T-helper 1 cell treated with Interleukin-12 subunit alpha and Interleukin-12 subunit beta and Interleukin-4 antibody, amounts not matched to agents 30 μg/mL and 1 μg/mL, for 36 hours (primary cell): ENCODE data around the gene APLNR.

ENCODE experiments used
- H3K27ac Mint-ChIP-seq: one replicate; pipeline ENCODE4 v1.8.0; 2021; ENCODE audit warnings: mild to moderate bottlenecking, mixed read lengths
- H3K27me3 Mint-ChIP-seq: one replicate; pipeline ENCODE4 v1.8.0; 2021; ENCODE audit warnings: low read depth, mixed read lengths
- H3K36me3 Mint-ChIP-seq: one replicate; pipeline ENCODE4 v1.8.0; 2021; ENCODE audit warnings: low read depth, mixed read lengths
- H3K4me1 Mint-ChIP-seq: one replicate; pipeline ENCODE4 v1.8.0; 2021; ENCODE audit warnings: low read depth, mixed read lengths
- H3K4me3 Mint-ChIP-seq: one replicate; pipeline ENCODE4 v1.8.0; 2021; ENCODE audit warnings: mild to moderate bottlenecking, moderate library complexity, mixed read lengths
- H3K9me3 Mint-ChIP-seq: one replicate; pipeline ENCODE4 v1.8.0; 2021; ENCODE audit warnings: mixed read lengths

The APLNR gene

DNA sequence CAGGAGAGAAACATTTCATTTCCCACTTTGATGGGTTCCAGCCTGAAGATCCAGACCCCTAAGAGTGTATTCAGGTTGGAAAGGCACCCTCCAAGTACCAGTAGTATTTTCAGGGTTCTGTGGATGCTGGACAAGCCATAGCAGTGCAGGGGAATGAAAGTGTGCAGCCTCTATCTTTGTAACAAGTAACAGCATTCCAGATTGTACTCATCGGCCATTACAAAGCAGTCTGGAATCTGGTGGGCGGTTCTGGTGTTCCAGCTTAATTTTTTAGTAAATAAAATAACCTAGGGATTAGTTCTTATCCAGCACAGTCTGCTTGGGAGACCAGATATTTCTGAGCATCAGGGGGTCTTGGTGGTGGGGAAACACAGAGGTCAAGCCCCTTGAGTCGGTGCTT is 22.6 kb downstream of the APLNR start:
- Mint-ChIP-seq H3K4me1 (no peaks in the 10 kb centered on the region), H3K27me3 (no peaks in the 10 kb centered on the region), H3K4me3 (no peak overlapping the region), H3K36me3 (no peaks in the 10 kb centered on the region), H3K9me3 (no peaks in the 10 kb centered on the region), H3K27ac (no peak overlapping the region)

DNA sequence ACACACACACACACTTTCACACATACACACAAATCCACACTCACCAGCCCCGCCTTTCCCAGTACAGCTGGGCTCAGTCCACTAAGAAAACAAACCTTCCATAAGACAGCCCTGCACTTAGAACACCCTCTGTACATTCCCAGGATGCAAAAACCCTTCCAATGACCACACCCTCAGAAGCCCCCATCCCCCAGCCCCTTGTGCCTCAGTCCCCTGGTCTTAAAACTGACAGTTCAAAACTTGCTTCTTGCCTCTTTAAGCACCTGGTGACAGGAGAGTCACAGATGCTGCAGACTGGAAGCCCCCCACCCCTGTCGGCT is 23.0 kb downstream of the APLNR start:
- Mint-ChIP-seq H3K27ac (no peak overlapping the region), H3K4me1 (no peaks in the 10 kb centered on the region), H3K4me3 (no peak overlapping the region), H3K9me3 (no peaks in the 10 kb centered on the region), H3K36me3 (no peaks in the 10 kb centered on the region), H3K27me3 (no peaks in the 10 kb centered on the region)

DNA sequence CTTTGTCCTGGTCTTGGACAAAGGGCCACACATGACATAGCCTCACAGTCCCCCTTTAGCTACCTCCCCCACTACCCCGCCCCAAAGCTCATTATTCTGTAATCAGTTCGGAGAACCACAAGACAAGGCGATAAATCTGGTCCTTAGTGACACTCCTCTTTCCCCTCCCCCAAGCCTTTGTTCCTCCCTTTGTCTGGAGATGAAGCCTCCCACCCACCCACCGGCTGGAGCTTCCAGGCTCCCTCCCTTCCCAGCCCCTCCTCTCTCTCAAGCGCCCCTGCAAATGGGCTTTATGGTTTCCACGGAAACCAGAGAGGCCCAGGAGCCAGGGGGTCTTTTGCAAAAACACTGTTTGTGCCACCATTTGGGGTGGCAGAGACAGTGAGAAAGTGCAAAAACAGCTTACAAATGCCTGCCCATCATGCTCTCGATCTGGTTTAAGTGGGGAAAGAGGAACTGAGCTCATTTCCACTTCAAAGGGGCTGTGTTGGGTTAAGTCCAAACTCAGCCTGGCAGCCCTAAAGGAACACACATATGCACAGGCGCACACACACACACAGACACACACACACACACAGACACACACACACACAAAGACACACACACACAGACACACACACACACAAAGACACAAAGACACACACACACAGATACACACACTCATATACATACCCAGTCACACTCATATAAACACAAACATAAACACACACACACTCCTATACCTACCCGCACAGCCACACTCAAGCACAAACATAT is 23.5 kb downstream of the APLNR start:
- H3K27me3 Mint-ChIP-seq, result peaks cover 5% of the 10 kb centered on the region
- no peak overlapping the region for H3K4me3 Mint-ChIP-seq
- H3K9me3 Mint-ChIP-seq, result no peaks in the 10 kb centered on the region
- no peaks in the 10 kb centered on the region for H3K4me1 Mint-ChIP-seq
- no peaks in the 10 kb centered on the region for H3K36me3 Mint-ChIP-seq
- no peak overlapping the region for H3K27ac Mint-ChIP-seq

DNA sequence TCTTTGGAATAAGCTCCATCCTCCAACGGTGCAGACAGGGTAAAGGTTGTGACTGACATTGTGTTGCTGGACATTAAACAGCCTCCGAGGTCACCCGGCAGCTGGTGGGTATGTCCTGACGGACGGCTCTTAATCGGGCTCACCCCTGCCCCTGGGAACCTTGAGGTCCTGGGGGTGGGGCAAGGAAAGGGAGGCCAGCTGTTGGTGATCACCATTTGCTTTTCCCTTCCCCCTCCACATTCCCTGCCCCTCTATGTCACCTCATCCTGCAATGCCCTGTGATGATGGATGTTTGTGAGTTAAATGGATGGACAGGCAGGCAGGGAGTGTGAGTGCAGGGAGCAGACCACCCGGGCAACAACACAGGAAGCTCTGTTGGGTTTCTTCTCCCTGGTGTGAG is 26.3 kb downstream of the APLNR start:
- H3K36me3 Mint-ChIP-seq, result no peaks in the 10 kb centered on the region
- H3K4me1 Mint-ChIP-seq, result no peaks in the 10 kb centered on the region
- H3K9me3 Mint-ChIP-seq, result no peaks in the 10 kb centered on the region
- no peak overlapping the region for H3K4me3 Mint-ChIP-seq
- H3K27ac Mint-ChIP-seq, result no peak overlapping the region
- peaks cover 7% of the 10 kb centered on the region for H3K27me3 Mint-ChIP-seq

- no peaks in the 10 kb centered on the region for H3K9me3 Mint-ChIP-seq
- H3K4me1 Mint-ChIP-seq, result no peaks in the 10 kb centered on the region
- H3K27ac Mint-ChIP-seq, result no peak overlapping the region
- H3K27me3 Mint-ChIP-seq, result peaks cover 7% of the 10 kb centered on the region
- no peaks in the 10 kb centered on the region for H3K36me3 Mint-ChIP-seq
- no peak overlapping the region for H3K4me3 Mint-ChIP-seq
Observed at GRCh38 chr11:57207168-57207567, 29.9 kb downstream of the APLNR start.

DNA sequence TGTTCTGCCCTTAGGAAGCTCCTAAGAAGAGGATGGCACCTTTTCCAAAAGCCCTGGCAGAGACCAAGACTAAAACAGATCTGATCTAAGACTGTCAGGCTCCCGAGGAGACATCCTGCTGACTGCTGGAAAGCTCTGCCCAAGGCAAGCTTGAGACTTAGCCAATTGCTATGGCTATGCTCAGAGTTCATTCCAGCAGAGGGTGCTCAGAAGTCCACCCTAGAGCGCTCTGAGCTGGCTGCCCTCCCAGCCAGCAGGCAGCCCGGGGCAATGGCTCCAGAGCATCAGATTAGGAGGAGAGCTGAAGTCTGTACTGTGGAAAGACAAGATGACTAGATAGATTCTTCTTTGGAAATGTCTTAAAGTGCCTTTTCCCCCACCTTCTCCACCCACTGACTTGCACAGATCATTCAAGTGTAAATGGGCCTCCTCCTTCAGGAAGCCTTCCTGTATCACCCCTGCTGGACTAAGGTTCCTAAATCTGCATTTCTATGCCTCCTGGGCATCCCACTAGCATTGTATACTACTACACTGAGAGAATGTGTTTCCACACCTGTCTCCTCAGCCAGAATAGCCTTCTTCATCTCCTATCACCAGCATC is 31.9 kb downstream of the APLNR start:
- Mint-ChIP-seq H3K27ac (no peak overlapping the region), H3K4me3 (no peak overlapping the region), H3K27me3 (peaks cover 7% of the 10 kb centered on the region), H3K36me3 (no peaks in the 10 kb centered on the region), H3K9me3 (no peaks in the 10 kb centered on the region), H3K4me1 (no peaks in the 10 kb centered on the region)

- no peak overlapping the region for H3K27ac Mint-ChIP-seq
- H3K4me3 Mint-ChIP-seq, result no peak overlapping the region
- H3K9me3 Mint-ChIP-seq, result no peaks in the 10 kb centered on the region
- H3K27me3 Mint-ChIP-seq, result peaks cover 7% of the 10 kb centered on the region
- no peaks in the 10 kb centered on the region for H3K36me3 Mint-ChIP-seq
- H3K4me1 Mint-ChIP-seq, result no peaks in the 10 kb centered on the region
Observed at GRCh38 chr11:57203882-57204480, 33.1 kb downstream of the APLNR start.

- no peaks in the 10 kb centered on the region for H3K4me1 Mint-ChIP-seq
- H3K4me3 Mint-ChIP-seq, result no peak overlapping the region
- no peaks in the 10 kb centered on the region for H3K9me3 Mint-ChIP-seq
- H3K27ac Mint-ChIP-seq, result no peak overlapping the region
- peaks cover under 1% of the 10 kb centered on the region for H3K27me3 Mint-ChIP-seq
- H3K36me3 Mint-ChIP-seq, result no peaks in the 10 kb centered on the region
Observed at GRCh38 chr11:57203359-57203758, 33.7 kb downstream of the APLNR start.

DNA sequence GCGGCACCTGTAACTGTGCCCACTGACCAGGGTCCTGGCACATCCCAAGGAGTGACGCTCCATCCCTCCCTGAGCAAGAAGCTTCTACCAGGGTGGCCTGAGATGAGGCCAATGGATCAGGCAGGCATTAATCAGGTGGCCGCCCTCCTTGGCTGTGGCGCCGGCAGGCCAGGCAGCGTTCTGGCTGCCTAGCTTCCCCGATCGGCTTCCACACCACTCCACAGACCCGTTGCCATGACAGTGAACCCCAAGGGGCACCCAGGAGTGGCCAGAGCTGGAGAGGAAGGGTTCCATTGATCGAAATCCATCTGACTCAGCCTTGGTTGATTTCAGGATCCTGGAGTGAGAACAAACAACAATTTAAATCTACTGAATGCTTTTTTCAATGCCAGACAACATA is 34.8 kb downstream of the APLNR start:
- no peaks in the 10 kb centered on the region for H3K27me3 Mint-ChIP-seq
- H3K27ac Mint-ChIP-seq, result no peak overlapping the region

GRCh38 chr11:57200917-57201316 is 36.1 kb downstream of the APLNR start:
- Mint-ChIP-seq H3K36me3 (no peaks in the 10 kb centered on the region), H3K27me3 (no peaks in the 10 kb centered on the region), H3K4me1 (no peaks in the 10 kb centered on the region), H3K4me3 (no peak overlapping the region), H3K9me3 (no peaks in the 10 kb centered on the region), H3K27ac (no peak overlapping the region)

More for the DNA sequence above, 34.8 kb downstream of the APLNR start:
- Mint-ChIP-seq H3K4me1 (no peaks in the 10 kb centered on the region), H3K4me3 (no peak overlapping the region), H3K36me3 (no peaks in the 10 kb centered on the region), H3K9me3 (no peaks in the 10 kb centered on the region)

DNA sequence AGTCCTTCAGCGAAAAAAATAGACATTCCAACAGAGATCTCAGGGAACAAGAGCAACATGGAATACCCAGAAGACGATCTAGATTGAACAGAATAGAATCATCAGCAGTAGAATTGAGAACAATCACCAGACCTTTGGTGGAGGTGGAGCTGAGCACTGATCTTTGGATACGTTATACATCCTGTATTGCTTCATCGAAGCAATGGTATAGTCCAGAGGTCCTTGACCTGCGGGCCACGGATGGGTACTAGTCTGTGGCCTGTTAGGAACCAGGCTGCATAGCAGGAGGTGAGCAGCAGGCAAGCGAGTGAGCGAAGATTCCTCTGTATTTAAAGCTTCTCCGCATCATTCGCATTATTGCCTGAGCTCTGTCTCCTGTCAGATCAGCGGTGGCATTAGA is 37.7 kb downstream of the APLNR start:
- Mint-ChIP-seq H3K36me3 (no peaks in the 10 kb centered on the region), H3K27me3 (no peaks in the 10 kb centered on the region), H3K9me3 (no peaks in the 10 kb centered on the region), H3K4me3 (no peak overlapping the region), H3K27ac (no peak overlapping the region), H3K4me1 (no peaks in the 10 kb centered on the region)

DNA sequence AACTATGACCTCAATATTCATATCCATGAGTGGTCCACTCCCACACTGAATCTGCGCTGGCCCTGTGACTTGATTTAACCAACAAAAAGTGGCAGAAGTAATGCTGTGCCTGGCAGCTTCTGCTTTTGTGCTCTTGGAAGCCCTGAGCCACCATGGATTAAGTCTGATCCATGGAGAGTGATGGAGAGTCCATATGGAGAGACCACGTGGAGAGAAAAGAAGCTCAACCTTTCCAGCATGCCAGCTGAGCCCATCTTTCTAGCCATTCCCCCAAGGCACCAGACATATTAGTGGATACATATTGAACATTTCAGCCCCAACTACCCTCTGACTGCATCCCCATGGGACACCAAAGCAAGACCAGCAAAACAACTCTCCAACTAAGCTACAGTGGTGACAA is 39.3 kb downstream of the APLNR start:
- no peak overlapping the region for H3K4me3 Mint-ChIP-seq
- H3K4me1 Mint-ChIP-seq, result no peaks in the 10 kb centered on the region
- no peaks in the 10 kb centered on the region for H3K27me3 Mint-ChIP-seq
- no peak overlapping the region for H3K27ac Mint-ChIP-seq
- H3K36me3 Mint-ChIP-seq, result no peaks in the 10 kb centered on the region
- H3K9me3 Mint-ChIP-seq, result no peaks in the 10 kb centered on the region

GRCh38 chr11:57196596-57196995 is 40.5 kb downstream of the APLNR start:
- Mint-ChIP-seq H3K9me3 (no peaks in the 10 kb centered on the region), H3K27ac (no peak overlapping the region), H3K4me3 (no peak overlapping the region), H3K36me3 (no peaks in the 10 kb centered on the region), H3K4me1 (no peaks in the 10 kb centered on the region), H3K27me3 (no peaks in the 10 kb centered on the region)

DNA sequence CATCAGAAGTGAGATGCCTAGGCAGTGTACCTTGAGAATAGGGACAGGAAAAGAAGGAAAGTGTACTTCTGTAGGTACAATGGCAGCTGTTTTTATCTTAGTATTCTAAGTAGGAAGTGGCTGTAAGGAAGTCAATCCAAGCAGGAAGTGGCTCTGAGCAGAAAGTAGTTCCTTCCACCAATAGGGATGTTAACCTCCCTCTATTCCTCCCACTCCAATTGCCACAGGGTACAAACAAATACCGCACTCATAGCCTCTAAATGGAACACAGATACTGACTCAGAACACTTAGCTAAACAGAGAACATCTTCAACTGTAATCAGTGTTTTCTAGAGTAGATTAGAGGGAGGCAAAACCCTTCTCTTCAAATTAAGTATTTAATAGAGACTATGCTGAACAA is 44.7 kb downstream of the APLNR start:
- Mint-ChIP-seq H3K36me3 (no peaks in the 10 kb centered on the region), H3K4me1 (no peaks in the 10 kb centered on the region), H3K9me3 (no peaks in the 10 kb centered on the region), H3K27me3 (no peaks in the 10 kb centered on the region), H3K27ac (no peak overlapping the region), H3K4me3 (no peak overlapping the region)
